Osteocyte (in vitro differentiated cells): ENCODE data around the gene DPYD. TPM values are rescaled to one million over a fixed set of nuclear protein-coding genes. Genes with fewer than 3 reads are reported as not detected.

Experiments
- DNase-seq: peaks from one replicate; pipeline ENCODE4 v3.0.0; 2021; ENCODE audit warnings: mixed read lengths; ENCODE audit not compliant: unreplicated experiment; ENCODE audit errors: extremely low spot score
- H3K27ac Mint-ChIP-seq: one replicate; pipeline ENCODE4 v1.8.0; 2021; ENCODE audit warnings: mild to moderate bottlenecking, mixed read lengths; ENCODE audit not compliant: unreplicated experiment
- H3K27me3 Mint-ChIP-seq: one replicate; pipeline ENCODE4 v1.8.0; 2021; ENCODE audit warnings: mixed read lengths; ENCODE audit not compliant: unreplicated experiment
- H3K36me3 Mint-ChIP-seq: one replicate; pipeline ENCODE4 v1.8.0; 2021; ENCODE audit warnings: mixed read lengths; ENCODE audit not compliant: unreplicated experiment
- H3K4me1 Mint-ChIP-seq: one replicate; pipeline ENCODE4 v1.8.0; 2021; ENCODE audit warnings: mixed read lengths; ENCODE audit not compliant: unreplicated experiment
- H3K4me3 Mint-ChIP-seq: one replicate; pipeline ENCODE4 v1.8.0; 2021; ENCODE audit warnings: mild to moderate bottlenecking, moderate library complexity, mixed read lengths; ENCODE audit not compliant: unreplicated experiment
- H3K9me3 Mint-ChIP-seq: one replicate; pipeline ENCODE4 v1.8.0; 2021; ENCODE audit warnings: mixed read lengths; ENCODE audit not compliant: unreplicated experiment
- CTCF ChIP-seq: fragments of 200-600 bp; sonication (generic); IDR thresholded peaks from 2 replicates; pipeline ENCODE4 v1.5.0; 2021; ENCODE audit warnings: antibody characterized with exemption, mild to moderate bottlenecking, moderate library complexity
- total RNA-seq: library from RNA; stranded (reverse); gene quantifications from 2 replicates; pipeline ENCODE4 v1.2.1, GENCODE V29; 2021

The DPYD gene
- total RNA-seq, 1 donor from 2014 or later, result 44.0 TPM

GRCh38 chr1:97500760-97501159 is 420.1 kb downstream of the DPYD start:
- Mint-ChIP-seq H3K27me3 (no peaks in the 10 kb centered on the region), H3K4me1 (no peaks in the 10 kb centered on the region), H3K27ac (no peak overlapping the region), H3K4me3 (no peak overlapping the region), H3K9me3 (no peaks in the 10 kb centered on the region), H3K36me3 (peaks cover 6% of the 10 kb centered on the region)
- no peak for TF ChIP-seq CTCF
- DNase-seq, result no peak

GRCh38 chr1:97499667-97500066 is 421.2 kb downstream of the DPYD start:
- no peak for TF ChIP-seq CTCF
- DNase-seq, result no peak
- Mint-ChIP-seq H3K4me1 (no peaks in the 10 kb centered on the region), H3K27me3 (no peaks in the 10 kb centered on the region), H3K9me3 (no peaks in the 10 kb centered on the region), H3K36me3 (peaks cover 6% of the 10 kb centered on the region), H3K27ac (no peak overlapping the region), H3K4me3 (no peak overlapping the region)

GRCh38 chr1:97489834-97490233 is 431.0 kb downstream of the DPYD start:
- TF ChIP-seq CTCF, result no peak
- no peaks in the 10 kb centered on the region for H3K27me3 Mint-ChIP-seq
- no peak overlapping the region for H3K4me3 Mint-ChIP-seq
- H3K4me1 Mint-ChIP-seq, result peaks cover 2% of the 10 kb centered on the region
- H3K9me3 Mint-ChIP-seq, result no peaks in the 10 kb centered on the region
- H3K36me3 Mint-ChIP-seq, result peaks cover 2% of the 10 kb centered on the region
- DNase-seq, result no peak
- H3K27ac Mint-ChIP-seq, result no peak overlapping the region

- DNase-seq, result no peak
- H3K27ac Mint-ChIP-seq, result no peak overlapping the region
- H3K9me3 Mint-ChIP-seq, result no peaks in the 10 kb centered on the region
- peaks cover 4% of the 10 kb centered on the region for H3K36me3 Mint-ChIP-seq
- peaks cover 2% of the 10 kb centered on the region for H3K4me1 Mint-ChIP-seq
- no peak for TF ChIP-seq CTCF
- H3K4me3 Mint-ChIP-seq, result no peak overlapping the region
- no peaks in the 10 kb centered on the region for H3K27me3 Mint-ChIP-seq
Observed at GRCh38 chr1:97488530-97488929, 432.3 kb downstream of the DPYD start.

DNA sequence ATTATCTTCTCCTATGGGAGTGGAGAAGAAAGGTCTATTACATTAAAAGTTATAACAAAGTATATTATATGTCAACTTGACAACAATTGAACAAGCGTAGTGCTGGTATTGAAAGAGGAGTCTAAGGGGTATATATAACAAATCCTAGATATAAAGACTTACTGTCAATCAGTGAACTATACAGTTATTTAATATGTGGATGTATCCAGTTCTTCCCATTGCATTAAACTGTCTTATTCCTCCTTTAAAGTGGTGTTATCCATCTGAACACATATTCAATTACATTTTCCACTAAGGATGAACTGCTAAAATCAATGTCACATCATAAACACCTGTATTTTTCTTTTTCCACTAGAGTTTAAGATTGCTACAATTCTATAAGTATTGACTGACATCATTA is 438.8 kb downstream of the DPYD start:
- DNase-seq, result no peak
- H3K4me3 Mint-ChIP-seq, result no peak overlapping the region
- no peaks in the 10 kb centered on the region for H3K4me1 Mint-ChIP-seq
- no peak overlapping the region for H3K27ac Mint-ChIP-seq
- no peaks in the 10 kb centered on the region for H3K27me3 Mint-ChIP-seq
- H3K36me3 Mint-ChIP-seq, result peaks cover 16% of the 10 kb centered on the region
- TF ChIP-seq CTCF, result no peak
- H3K9me3 Mint-ChIP-seq, result peaks cover 10% of the 10 kb centered on the region
